A172 (cell line): ENCODE results near the gene SNPH. TPM values are rescaled to one million over a fixed set of nuclear protein-coding genes. Genes with fewer than 3 reads are reported as not detected.
"Not testable (repeated sequence)": the region's sequence is repeated elsewhere in the genome, so short reads cannot be mapped to it uniquely, and the experiment has no call there.

ENCODE experiments used
- DNase-seq: peaks from one replicate; pipeline ENCODE4 v3.0.0-alpha.2; 2015; ENCODE audit warnings: low spot score
- total RNA-seq: library from RNA; depleted of rRNA; stranded (reverse); fragments of >200 nt; shearing (Covaris generic); gene quantifications from 2 replicates; pipeline ENCODE4 v1.2.3, GENCODE V29; 2014; rRNA removed

SNPH gene
- 11.6 and 13.9 TPM in 2 replicates for total RNA-seq

- DNase-seq: peak; percentile 69
Observed at GRCh38 chr20:1266167-1266973, at the start of gene SNPH. Gene SNPH (plus strand): TSS chr20:1266294. CDS start chr20:1296240, 29,946 bp downstream.

- DNase-seq: not testable (repeated sequence)
Observed at GRCh38 chr20:1216527-1217427, 49.3 kb upstream of the SNPH start.

GRCh38 chr20:1222750-1223149 lies 43.3 kb upstream of the SNPH start:
- not testable (repeated sequence) for DNase-seq

- DNase-seq: no peak
Observed at GRCh38 chr20:1224205-1224890, 41.7 kb upstream of the SNPH start.

GRCh38 chr20:1225263-1225782 lies 40.8 kb upstream of the SNPH start:
- peak; percentile 12 for DNase-seq

- DNase-seq: peak; percentile 45
Observed at GRCh38 chr20:1225783-1226654, 40.1 kb upstream of the SNPH start, which contains the start of gene RAD21L1. Gene RAD21L1 (plus strand): TSS chr20:1226044. CDS start chr20:1228454, 2,410 bp downstream.

GRCh38 chr20:1229541-1229940 lies 36.6 kb upstream of the SNPH start:
- DNase-seq: no peak

GRCh38 chr20:1232286-1233111 lies 33.6 kb upstream of the SNPH start:
- no peak for DNase-seq

- no peak for DNase-seq
Observed at GRCh38 chr20:1240549-1240948, 25.5 kb upstream of the SNPH start.

- DNase-seq: no peak
Observed at GRCh38 chr20:1241456-1241855, 24.6 kb upstream of the SNPH start.

- DNase-seq: no peak
Observed at GRCh38 chr20:1242099-1242498, 24.0 kb upstream of the SNPH start.

- peak; percentile 87 for DNase-seq
Observed at GRCh38 chr20:1242530-1242929, 23.6 kb upstream of the SNPH start.

GRCh38 chr20:1245578-1245977 lies 20.5 kb upstream of the SNPH start:
- DNase-seq: no peak

GRCh38 chr20:1247689-1248088 lies 18.4 kb upstream of the SNPH start:
- DNase-seq: no peak

GRCh38 chr20:1250282-1250681 lies 15.8 kb upstream of the SNPH start:
- DNase-seq: not testable (repeated sequence)

GRCh38 chr20:1252416-1252815 lies 13.7 kb upstream of the SNPH start:
- DNase-seq: no peak

- no peak for DNase-seq
Observed at GRCh38 chr20:1254254-1254653, 11.8 kb upstream of the SNPH start.

- DNase-seq: no peak
Observed at GRCh38 chr20:1255675-1256074, 10.4 kb upstream of the SNPH start.

GRCh38 chr20:1263853-1264252 lies 2.2 kb upstream of the SNPH start:
- DNase-seq: no peak

GRCh38 chr20:1264727-1265126 lies 1.4 kb upstream of the SNPH start:
- no peak for DNase-seq
